Amygdala (tissue), 56 donors: Measurements from ENCODE around the gene ST14.
"Not testable (repeated sequence)": the region's sequence is repeated elsewhere in the genome, so short reads cannot be mapped to it uniquely, and the experiment has no call there.

Source experiments
- DNase-seq, 56 donors: peaks; one replicate each; lab custom pipeline; 2025; lab: John Stamatoyannopoulos, UW

Gene ST14

DNA sequence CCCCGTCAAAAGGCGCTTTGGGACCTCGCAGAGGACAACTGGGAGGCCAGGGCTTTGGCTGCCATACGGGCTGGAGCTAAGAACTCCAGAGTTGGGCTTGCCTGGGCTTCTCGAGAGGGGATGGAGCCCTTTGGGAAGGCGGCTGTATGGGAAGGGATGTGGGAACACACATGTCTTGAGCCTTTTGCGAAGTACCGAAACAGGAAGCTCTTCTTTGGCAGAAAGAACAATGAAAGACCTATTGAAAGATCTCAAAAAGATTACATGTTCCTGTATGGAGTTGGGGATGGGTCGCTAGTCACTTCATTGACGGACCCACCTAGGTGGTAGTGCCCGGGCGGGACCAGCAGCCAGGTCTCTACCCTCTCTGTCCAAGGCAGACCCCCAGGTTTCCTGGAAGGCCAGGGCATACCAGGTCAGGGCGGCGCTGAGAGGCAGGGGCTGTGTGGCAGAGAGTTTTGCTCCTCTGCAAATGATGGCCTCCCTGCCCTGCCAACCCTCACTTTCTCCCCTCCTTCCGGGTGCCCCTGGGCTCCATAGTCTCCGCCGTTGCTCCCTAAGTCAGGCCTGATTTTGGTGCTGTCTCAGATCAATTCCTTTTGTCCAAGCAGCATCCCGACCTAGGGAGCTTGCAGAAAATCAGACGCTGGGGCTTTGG is 1.0 kb downstream of the ST14 start:
- no peak for DNase-seq

DNA sequence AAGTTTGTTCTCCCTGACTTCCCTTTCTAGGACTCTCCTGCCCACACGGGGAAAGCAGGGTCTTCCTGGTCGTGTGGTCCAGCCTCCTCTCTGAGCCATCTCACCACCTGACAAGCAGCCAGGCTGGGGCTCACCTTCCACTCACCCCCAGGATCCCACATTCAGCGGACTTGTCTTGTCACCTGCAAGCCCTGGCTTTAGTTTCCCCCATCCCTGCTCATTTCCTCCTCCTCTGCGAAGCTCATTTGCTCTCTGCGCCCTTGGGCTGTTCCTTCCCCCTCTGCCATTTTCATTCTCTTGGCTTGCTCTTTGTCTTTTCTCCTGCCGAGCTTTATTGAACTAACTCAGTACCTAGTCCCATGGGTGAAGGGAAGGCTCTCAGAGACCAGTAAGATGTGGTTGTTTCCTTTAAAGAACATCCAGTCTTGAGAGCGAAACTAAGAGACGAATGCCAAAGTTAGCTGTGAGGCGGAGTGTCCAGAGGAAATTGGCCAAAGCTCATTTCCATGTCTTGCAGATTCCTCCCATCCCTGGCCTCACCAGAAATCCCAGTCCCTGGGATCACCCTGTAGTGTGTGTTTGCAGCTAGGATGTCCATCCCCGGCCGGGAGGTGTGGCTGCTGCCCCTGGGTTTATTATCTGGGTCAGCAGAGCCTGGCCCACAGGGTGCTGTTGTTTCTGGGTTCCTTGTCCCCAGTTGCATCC is 2.0 kb downstream of the ST14 start:
- no peak for DNase-seq

DNA sequence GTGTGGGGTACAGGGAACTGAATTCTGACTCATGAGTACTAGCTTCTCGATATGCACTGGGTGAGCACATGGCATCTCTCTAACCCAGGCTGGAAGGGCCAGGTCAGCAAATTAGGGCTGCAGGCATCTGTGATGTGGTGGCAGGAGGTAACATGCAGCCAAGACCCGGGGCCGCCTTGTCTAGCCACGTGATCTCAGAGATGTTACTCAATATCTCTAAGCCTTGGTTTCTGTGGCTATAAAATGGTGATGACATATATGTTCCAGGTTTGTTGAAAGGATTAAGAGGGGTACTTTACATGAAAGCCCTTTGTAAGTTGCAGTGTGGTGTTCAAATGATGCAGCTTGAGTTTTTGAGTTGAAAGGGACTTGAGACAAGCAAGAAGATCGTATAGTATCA is 3.2 kb downstream of the ST14 start:
- no peak for DNase-seq

DNA sequence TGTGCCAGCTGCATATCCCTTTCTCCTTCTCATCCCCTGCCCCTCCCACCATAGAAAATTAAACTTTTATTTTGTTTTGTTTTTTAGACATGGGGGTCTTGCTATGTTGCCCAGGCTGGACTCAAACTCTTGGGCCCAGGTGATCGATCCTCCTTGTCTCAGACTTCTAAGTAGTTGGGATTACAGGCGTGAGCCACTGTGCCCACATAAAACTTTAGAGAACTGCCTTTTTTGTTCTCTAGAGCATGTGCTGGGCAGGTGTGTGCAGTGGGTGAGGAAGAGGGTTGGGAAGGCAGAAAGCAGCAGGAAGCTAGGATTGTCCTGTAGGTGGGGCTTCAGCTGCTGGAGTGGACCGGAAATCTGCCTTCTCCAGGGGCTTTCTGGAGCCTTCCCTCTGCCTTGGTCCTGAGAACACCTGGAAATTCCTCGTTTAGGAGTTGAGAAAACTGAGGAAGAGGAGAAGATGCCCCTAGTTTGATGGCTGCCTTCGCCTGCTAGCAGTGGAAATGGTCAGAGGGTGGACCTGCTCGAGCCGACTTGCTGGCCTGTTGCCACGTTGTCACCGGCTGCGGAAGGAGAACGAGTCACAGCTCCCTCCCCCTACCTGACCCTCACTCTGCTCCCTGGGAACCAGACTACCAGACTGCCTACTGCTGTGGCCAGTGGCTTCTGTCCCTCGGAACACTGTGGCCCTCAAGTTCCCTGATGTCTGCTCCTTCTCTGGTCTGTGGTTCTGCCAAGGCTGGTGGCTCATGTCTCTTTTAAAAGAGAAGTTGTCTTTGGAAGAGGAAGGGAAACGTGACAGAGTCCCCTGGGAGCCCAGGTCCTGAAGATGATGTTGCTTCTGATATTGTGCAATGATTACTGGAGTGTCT is 4.0 kb downstream of the ST14 start:
- DNase-seq, result no peak

DNA sequence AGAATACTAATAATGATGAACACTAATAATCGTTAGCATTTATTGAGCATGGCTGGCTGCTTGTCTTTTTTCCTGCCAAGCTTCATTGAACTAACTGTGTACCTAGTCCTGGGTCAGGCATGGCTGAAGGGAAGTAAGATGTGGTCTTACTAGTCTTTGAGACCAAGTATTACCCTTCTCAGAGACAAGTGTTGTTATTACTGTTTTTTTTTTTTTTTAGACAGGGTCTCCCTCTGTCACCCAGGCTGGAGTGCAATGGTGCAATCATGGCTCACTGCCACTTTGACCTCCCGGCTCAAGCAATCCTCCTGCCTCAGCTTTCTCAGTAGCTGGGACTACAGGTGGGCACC is 4.6 kb downstream of the ST14 start:
- DNase-seq, result no peak

GRCh38 chr11:130165601-130166456 is 6.2 kb downstream of the ST14 start:
- peak in 1 of 56 donors; percentile 27 for DNase-seq

- DNase-seq, result no peak
Measured at GRCh38 chr11:130166457-130166784, 6.8 kb downstream of the ST14 start.

DNA sequence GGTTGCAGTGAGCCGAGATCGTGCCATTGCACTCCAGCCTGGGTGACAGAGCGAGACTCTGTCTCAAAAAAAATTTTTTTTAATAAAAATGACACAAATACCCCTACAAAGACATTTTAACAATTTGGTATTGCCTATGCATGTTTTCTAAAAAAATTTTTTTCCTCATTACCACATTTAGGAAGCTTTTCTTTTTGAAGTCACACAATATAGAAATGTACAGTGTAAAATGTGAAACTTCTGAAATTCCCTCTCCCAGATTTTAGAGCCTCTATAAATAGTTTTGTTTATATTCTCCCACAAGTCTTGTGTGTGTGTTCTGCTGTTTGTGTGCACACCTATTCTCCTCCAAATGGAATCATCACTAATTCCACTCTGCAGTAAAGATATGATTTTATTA is 7.6 kb downstream of the ST14 start:
- DNase-seq, result no peak

DNA sequence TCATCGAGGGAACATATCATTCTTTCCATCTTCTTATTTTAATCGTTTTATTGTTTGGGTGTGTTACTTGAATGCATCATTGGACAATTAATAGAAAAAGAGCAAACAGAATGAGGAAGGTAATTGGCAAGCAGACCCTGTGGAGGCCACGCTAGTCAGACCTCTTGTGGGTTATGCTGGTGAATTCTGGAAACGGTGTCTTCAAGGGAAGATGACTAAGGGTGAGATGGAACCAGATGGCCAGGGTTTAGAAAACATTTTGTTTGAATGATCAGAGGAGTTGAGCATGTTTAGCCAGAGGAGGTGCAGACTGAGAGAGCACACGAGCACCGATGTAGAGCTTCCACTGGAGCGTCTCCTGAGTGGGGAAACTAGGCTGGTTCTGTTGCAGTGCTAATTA is 8.5 kb downstream of the ST14 start:
- DNase-seq, result no peak

- DNase-seq, result no peak
Measured at GRCh38 chr11:130170345-130170744, 10.8 kb downstream of the ST14 start.

GRCh38 chr11:130171534-130171933 is 12.0 kb downstream of the ST14 start:
- no peak for DNase-seq

DNA sequence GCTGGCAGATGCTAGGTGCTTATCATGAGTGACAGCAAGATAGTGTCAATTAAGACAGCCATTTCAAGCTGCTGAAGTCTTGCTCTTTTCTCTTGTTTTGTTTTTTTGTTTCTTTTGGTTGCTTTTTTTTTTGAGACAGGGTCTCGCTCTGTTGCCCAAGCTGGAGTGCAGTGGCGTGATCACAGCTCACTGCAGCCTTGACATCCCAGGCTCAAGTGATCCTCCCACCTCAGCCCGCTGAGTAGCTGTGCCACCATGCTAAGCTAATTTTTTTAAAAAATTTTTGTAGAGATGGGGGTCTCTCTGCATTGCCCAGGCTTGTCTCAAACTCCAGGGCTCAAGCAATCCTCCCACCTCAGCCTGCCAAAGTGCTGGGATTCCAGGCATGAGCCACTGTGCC is 12.4 kb downstream of the ST14 start:
- not testable (repeated sequence) for DNase-seq

- DNase-seq, result no peak
Measured at GRCh38 chr11:130174642-130175041, 15.1 kb downstream of the ST14 start.

DNA sequence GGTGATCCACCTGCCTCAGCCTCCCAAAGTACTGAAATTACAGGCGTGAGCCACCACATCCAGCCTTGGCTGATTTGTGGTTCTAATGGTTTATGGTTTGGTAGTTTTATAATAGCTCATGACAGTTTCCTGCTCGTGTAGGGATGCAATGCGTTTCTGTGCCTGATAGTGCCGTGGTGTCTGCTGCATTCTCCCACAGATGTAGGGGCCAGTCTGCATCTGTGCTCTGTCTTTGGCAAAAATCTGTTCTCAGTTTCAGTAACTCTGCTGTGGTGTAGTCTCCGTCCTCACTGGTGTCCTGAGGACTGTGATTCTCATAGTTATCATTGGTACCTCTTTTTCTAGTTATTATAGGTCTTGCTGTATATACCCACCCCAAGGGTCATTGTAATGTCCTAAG is 16.3 kb downstream of the ST14 start:
- DNase-seq, result no peak

DNA sequence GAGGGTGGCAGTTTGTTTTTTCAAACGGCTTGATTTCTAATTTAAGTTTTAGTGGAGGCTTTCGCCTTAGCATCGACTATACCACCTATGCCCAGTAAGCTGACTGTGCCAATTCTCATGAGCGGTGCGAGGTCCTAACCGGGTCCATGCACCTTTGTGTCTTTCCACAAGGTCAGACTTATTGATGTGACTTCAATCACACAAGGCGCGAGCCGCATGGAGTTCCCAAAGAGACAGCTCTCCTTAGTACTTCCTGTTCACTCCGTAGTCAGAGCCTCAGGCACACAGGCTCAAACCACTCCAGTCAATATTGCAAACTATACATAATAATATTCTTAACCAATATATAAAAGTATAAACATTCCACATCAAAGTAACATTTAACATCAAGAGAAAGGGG is 18.2 kb downstream of the ST14 start:
- DNase-seq, result no peak

GRCh38 chr11:130178441-130179339 is 19.1 kb downstream of the ST14 start:
- DNase-seq, result no peak

DNA sequence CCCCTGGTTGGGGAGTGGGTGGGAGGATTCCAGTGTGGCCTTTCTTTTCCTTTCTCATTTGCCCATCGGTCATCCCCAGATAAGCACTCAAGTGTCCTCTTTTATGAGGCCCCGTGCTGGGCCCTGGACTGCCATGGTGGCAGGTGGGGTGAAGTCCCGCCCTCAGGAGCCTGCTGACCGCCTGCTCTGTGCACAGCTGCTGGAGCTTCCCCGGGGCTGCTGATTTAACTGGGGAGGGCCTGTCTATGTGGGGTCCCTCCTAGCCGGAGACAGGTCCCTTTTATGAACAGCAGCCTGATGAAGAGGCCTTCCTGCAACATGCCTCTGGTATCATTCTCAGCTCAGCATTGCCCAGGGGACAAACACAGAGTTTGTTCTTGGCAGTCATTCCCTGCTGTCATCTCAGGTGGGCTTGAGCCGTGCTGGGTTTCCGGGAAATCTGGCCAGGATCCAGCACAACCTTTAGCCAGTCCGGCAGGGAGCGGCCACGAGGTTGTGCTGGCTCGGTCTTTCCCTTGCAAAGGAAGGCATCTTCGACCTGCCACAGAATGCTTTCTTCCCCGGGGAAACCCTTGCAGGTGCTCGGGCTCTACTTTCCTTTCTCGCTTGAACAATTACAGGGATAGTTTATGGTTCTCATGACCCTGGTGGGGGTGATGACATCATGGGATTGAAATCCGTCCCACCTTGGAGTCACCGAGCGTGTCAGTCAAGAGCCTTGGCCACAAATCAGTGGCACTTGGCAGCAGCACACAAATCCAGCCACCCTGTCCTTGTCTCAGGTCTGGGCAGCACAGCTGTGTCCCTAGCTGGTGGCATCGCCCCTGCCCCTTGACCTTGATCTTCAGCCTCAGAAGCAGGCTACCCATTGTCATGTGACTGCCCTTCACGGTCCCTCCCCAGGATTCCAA is 20.1 kb downstream of the ST14 start:
- DNase-seq, result no peak

- peak in 3 of 56 donors; percentile 8 to 24 (median 15) for DNase-seq
Measured at GRCh38 chr11:130180491-130180890, 20.9 kb downstream of the ST14 start.

GRCh38 chr11:130180896-130181294 is 21.3 kb downstream of the ST14 start:
- no peak for DNase-seq
